GM18499 (cell line): ENCODE data around the gene IFNK.

Source experiments
- ATAC-seq: cut with Tn5 transposase; IDR thresholded peaks from one replicate; pipeline ENCODE4 v1.9.1; 2021; ENCODE audit warnings: moderate number of reproducible peaks; ENCODE audit not compliant: insufficient read depth, unreplicated experiment

IFNK gene

DNA sequence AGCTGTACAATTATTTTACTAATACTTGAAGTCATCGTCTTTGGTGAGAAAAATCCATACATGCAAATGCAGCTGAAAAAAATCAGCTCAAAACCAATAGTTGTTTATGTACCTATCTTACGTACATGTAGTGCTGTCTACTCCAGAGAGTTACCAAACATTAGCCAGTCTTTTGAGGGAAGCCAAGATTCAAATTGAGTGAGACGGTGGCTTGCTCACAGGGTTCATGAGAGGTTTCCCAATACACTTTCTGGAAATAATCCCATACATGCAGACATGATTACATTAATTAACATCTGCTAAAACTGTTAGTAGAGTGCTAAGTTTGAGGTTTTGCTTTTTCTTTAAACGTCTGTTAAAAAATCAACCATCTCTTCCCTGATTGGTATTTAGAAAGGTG, 46.9 kb downstream of the IFNK start:
- no peak for ATAC-seq

DNA sequence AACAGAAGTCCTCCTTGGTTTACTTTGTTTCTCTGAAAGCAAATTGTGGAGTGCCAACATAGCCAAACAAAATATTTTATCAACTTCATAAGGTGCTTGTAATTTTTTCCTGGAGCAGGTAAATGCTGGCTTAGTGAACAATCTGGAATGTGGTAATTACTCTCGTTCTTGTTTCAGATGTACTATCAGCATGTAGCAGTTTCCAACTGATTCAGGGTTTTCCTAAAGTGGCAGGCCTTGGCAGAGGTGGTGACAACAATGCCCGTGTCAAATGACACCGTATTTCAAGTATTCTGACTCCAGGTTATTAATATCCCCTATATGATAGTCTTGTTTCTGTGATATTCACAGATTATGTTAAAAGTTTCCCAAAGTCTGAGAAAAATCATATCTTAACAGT, 48.0 kb downstream of the IFNK start:
- no peak for ATAC-seq

DNA sequence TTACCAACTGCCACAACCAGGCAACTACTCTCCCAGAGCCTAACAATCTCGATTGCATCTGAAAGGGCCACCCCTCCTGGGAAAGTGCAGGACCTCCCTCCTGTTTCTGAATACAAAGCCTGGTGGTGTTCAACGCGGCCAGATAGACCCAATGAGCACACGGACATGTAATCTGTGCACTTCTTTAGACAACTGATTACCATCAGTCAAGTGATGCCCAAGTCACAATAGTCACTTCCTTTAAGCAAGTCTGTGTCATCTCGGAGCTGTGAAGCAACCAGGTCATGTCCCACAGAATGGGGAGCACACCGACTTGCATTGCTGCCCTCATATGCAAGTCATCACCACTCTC, 48.5 kb downstream of the IFNK start:
- ATAC-seq = peak; percentile 34

DNA sequence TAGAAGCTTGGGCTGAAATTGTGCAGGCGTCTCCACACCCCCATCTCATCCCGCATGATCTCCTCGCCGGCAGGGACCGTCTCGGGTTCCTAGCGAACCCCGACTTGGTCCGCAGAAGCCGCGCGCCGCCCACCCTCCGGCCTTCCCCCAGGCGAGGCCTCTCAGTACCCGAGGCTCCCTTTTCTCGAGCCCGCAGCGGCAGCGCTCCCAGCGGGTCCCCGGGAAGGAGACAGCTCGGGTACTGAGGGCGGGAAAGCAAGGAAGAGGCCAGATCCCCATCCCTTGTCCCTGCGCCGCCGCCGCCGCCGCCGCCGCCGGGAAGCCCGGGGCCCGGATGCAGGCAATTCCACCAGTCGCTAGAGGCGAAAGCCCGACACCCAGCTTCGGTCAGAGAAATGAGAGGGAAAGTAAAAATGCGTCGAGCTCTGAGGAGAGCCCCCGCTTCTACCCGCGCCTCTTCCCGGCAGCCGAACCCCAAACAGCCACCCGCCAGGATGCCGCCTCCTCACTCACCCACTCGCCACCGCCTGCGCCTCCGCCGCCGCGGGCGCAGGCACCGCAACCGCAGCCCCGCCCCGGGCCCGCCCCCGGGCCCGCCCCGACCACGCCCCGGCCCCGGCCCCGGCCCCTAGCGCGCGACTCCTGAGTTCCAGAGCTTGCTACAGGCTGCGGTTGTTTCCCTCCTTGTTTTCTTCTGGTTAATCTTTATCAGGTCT, 49.0 kb downstream of the IFNK start, which contains the start of gene C9orf72:
C9orf72 (minus strand) TSS at position 564 of the 716 bp plus-strand sequence. CDS start 6,361 bp downstream, outside the sequence.
- ATAC-seq = peak; percentile 19

DNA sequence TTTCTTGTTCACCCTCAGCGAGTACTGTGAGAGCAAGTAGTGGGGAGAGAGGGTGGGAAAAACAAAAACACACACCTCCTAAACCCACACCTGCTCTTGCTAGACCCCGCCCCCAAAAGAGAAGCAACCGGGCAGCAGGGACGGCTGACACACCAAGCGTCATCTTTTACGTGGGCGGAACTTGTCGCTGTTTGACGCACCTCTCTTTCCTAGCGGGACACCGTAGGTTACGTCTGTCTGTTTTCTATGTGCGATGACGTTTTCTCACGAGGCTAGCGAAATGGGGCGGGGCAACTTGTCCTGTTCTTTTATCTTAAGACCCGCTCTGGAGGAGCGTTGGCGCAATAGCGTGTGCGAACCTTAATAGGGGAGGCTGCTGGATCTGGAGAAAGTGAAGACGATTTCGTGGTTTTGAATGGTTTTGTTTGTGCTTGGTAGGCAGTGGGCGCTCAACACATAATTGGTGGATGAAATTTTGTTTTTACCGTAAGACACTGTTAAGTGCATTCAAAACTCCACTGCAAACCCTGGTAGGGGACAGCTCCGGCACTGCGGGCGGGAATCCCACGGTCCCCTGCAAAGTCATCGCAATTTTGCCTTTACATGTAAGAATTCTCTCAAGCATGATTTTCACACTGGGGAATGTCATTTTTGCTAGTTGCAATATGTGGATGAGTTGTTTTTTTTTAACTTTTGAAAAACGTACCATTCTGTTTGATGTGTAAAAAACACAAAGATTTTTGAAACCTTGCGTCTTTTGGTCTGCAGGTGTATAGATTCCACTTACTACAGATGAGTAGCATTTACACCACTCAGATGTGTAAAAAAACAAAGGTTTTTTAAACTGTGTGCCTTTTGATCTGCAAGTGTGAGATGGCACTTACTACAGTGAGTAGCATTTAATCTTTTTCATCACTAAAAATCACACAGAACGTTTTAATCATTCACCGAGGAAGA, 49.8 kb downstream of the IFNK start:
- peak; percentile 84 for ATAC-seq
